PC-9 (cell line): Measurements from ENCODE around the gene TBX20. TPM values are rescaled to one million over a fixed set of nuclear protein-coding genes. Genes with fewer than 3 reads are reported as not detected.

Source experiments
- BruUV-seq: library from RNA; stranded (reverse); fragments of 400-500 nt; replicated peaks from 2 replicates; lab custom pipeline; 2021; lab: Mats Ljungman, UMichigan
- CTCF ChIA-PET: fragments of 300-600 bp; sonication (Branson Sonifier 250); formaldehyde crosslinking; loops from one replicate; lab custom pipeline; 2022; ENCODE audit warnings: antibody characterized with exemption; lab: Charles Lee
- POLR2A ChIA-PET: fragments of 300-600 bp; sonication (Branson Sonifier 250); formaldehyde crosslinking; loops from one replicate; lab custom pipeline; 2022; ENCODE audit warnings: antibody characterized with exemption; ENCODE audit not compliant: unreplicated experiment; lab: Charles Lee
- DNase-seq, 2 experiments: peaks; one replicate each; pipeline versions ENCODE4 v3.0.0 to v3.0.0-alpha.2; 2015 to 2022; ENCODE audit warnings: mixed read lengths in 1 of 2
- H2AFZ ChIP-seq: fragments of 200-600 bp; sonication (generic); 2 replicates; pipeline ENCODE4 v1.8.1; 2017; ENCODE audit warnings: antibody characterized with exemption
- H3F3A ChIP-seq: fragments of 200-600 bp; sonication (generic); 2 replicates; pipeline ENCODE4 v1.8.1; 2017; ENCODE audit warnings: antibody characterized with exemption, mild to moderate bottlenecking, low read depth; ENCODE audit not compliant: insufficient read depth
- H3K27ac ChIP-seq: fragments of 200-600 bp; sonication (generic); 2 replicates; pipeline ENCODE4 v1.6.1; 2016; ENCODE audit warnings: mixed run types
- H3K27me3 ChIP-seq: fragments of 200-600 bp; sonication (generic); 2 replicates; pipeline ENCODE4 v1.6.1; 2016; ENCODE audit warnings: low read depth, mixed run types; ENCODE audit not compliant: insufficient read depth
- H3K36me3 ChIP-seq: fragments of 200-600 bp; sonication (generic); 2 replicates; pipeline ENCODE4 v1.6.1; 2016; ENCODE audit warnings: low read depth, mixed run types
- H3K4me1 ChIP-seq: fragments of 200-600 bp; sonication (generic); replicated peaks from 2 replicates; pipeline ENCODE4 v1.6.1; 2016; ENCODE audit warnings: mixed run types; ENCODE audit not compliant: insufficient read depth
- H3K4me2 ChIP-seq: fragments of 200-600 bp; sonication (generic); 2 replicates; pipeline ENCODE4 v1.6.1; 2017; ENCODE audit warnings: mixed run types
- H3K4me3 ChIP-seq: fragments of 200-600 bp; sonication (generic); 2 replicates; pipeline ENCODE4 v1.6.1; 2016; ENCODE audit warnings: mixed run types
- H3K79me2 ChIP-seq: fragments of 200-600 bp; sonication (generic); 2 replicates; pipeline ENCODE4 v1.6.1; 2017; ENCODE audit warnings: low read depth, mixed run types
- H3K9me2 ChIP-seq: fragments of 200-600 bp; sonication (generic); 2 replicates; pipeline ENCODE4 v1.8.1; 2017; ENCODE audit warnings: mild to moderate bottlenecking; ENCODE audit not compliant: insufficient read depth
- H3K9me3 ChIP-seq: fragments of 200-600 bp; sonication (generic); 2 replicates; pipeline ENCODE4 v1.8.1; 2016; ENCODE audit warnings: low read depth; ENCODE audit not compliant: insufficient read depth
- H4K20me1 ChIP-seq: fragments of 200-600 bp; sonication (generic); 2 replicates; pipeline ENCODE4 v1.8.1; 2017; ENCODE audit not compliant: insufficient read depth
- EZH2 ChIP-seq: fragments of 200-600 bp; sonication (generic); IDR thresholded peaks from 2 replicates; pipeline ENCODE4 v1.8.0; 2017; ENCODE audit warnings: antibody characterized with exemption, low read depth
- intact Hi-C: fragments of 100-400 bp; cut with micrococcal nuclease; formaldehyde crosslinking; loops from one replicate; pipeline ENCODE4 v1.10.0; 2022; ENCODE audit not compliant: unreplicated experiment
- total RNA-seq: library from RNA; stranded (reverse); gene quantifications from 2 replicates; pipeline ENCODE4 v1.2.3, GENCODE V29; 2021
- TF ChIP-seq, protein P1 (sequence below): fragments of 200-600 bp; sonication (generic); conservative IDR thresholded peaks from 2 replicates; pipeline ENCODE4 v1.6.1; 2017; ENCODE audit warnings: mixed run types, antibody characterized with exemption, mild to moderate bottlenecking, moderate library complexity

Gene TBX20
- total RNA-seq, 1 experiment from 2014 or later: 1.1 TPM

- no peaks in the 10 kb centered on the region for H4K20me1 ChIP-seq
- CTCF ChIA-PET: no interaction called here
- no peaks in the 10 kb centered on the region for H3K27me3 ChIP-seq
- no peaks in the 10 kb centered on the region for H3F3A ChIP-seq
- TF ChIP-seq, protein P1, sequence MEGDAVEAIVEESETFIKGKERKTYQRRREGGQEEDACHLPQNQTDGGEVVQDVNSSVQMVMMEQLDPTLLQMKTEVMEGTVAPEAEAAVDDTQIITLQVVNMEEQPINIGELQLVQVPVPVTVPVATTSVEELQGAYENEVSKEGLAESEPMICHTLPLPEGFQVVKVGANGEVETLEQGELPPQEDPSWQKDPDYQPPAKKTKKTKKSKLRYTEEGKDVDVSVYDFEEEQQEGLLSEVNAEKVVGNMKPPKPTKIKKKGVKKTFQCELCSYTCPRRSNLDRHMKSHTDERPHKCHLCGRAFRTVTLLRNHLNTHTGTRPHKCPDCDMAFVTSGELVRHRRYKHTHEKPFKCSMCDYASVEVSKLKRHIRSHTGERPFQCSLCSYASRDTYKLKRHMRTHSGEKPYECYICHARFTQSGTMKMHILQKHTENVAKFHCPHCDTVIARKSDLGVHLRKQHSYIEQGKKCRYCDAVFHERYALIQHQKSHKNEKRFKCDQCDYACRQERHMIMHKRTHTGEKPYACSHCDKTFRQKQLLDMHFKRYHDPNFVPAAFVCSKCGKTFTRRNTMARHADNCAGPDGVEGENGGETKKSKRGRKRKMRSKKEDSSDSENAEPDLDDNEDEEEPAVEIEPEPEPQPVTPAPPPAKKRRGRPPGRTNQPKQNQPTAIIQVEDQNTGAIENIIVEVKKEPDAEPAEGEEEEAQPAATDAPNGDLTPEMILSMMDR: no peak
- no peak for TF ChIP-seq EZH2
- no peak for DNase-seq
- no peak overlapping the region for H3K27ac ChIP-seq
- no peak overlapping the region for H3K4me2 ChIP-seq
- POLR2A ChIA-PET: no interaction called here
- no peaks in the 10 kb centered on the region for H3K4me1 ChIP-seq
- H3K36me3 ChIP-seq: no peaks in the 10 kb centered on the region
- no peak overlapping the region for H3K4me3 ChIP-seq
- no TSS peak for BruUV-seq
- no peak overlapping the region for H2AFZ ChIP-seq
- H3K9me3 ChIP-seq: no peaks in the 10 kb centered on the region
- intact Hi-C loops: no loop called here
- no peaks in the 10 kb centered on the region for H3K79me2 ChIP-seq
- no peaks in the 10 kb centered on the region for H3K9me2 ChIP-seq
Measured at GRCh38 chr7:35258868-35259522, 5.1 kb upstream of the TBX20 start.

- H3K79me2 ChIP-seq: no peaks in the 10 kb centered on the region
Measured at GRCh38 chr7:35258125-35258867, 4.4 kb upstream of the TBX20 start.

GRCh38 chr7:35257251-35258124 lies 3.6 kb upstream of the TBX20 start:
- Histone ChIP-seq H3K4me2 (no peak overlapping the region), H4K20me1 (no peaks in the 10 kb centered on the region), H3K27ac (no peak overlapping the region), H3K4me1 (no peaks in the 10 kb centered on the region), H3F3A (no peaks in the 10 kb centered on the region), H3K27me3 (no peaks in the 10 kb centered on the region), H3K36me3 (no peaks in the 10 kb centered on the region), H3K9me3 (no peaks in the 10 kb centered on the region), H3K79me2 (no peaks in the 10 kb centered on the region), H3K9me2 (no peaks in the 10 kb centered on the region), H2AFZ (no peak overlapping the region), H3K4me3 (no peak overlapping the region)
- CTCF ChIA-PET: no interaction called here
- intact Hi-C loops: no loop called here
- POLR2A ChIA-PET: no interaction called here
- no TSS peak for BruUV-seq
- TF ChIP-seq EZH2: no peak
- TF ChIP-seq, protein P1: no peak
- DNase-seq: no peak

More at GRCh38 chr7:35258125-35258867, 4.4 kb upstream of the TBX20 start:
- Histone ChIP-seq H3K27ac (no peak overlapping the region), H3K4me1 (no peaks in the 10 kb centered on the region), H3K4me2 (no peak overlapping the region), H3K36me3 (no peaks in the 10 kb centered on the region), H2AFZ (no peak overlapping the region), H3K9me3 (no peaks in the 10 kb centered on the region), H3K4me3 (no peak overlapping the region), H4K20me1 (no peaks in the 10 kb centered on the region), H3F3A (no peaks in the 10 kb centered on the region), H3K27me3 (no peaks in the 10 kb centered on the region), H3K9me2 (no peaks in the 10 kb centered on the region)
- BruUV-seq: no TSS peak
- DNase-seq: no peak
- CTCF ChIA-PET: no interaction called here
- POLR2A ChIA-PET: no interaction called here
- intact Hi-C loops: no loop called here
- TF ChIP-seq, protein P1: no peak
- TF ChIP-seq EZH2: no peak
